CD4-positive, alpha-beta T cell treated with Interleukin-15 for 1 hour (primary cell): ENCODE measurements around the gene POTEG.
"Not testable (repeated sequence)": the region's sequence is repeated elsewhere in the genome, so short reads cannot be mapped to it uniquely, and the experiment has no call there.

Experiments used
- DNase-seq: peaks from one replicate; pipeline ENCODE4 v3.0.0-alpha.2; 2020

POTEG gene

DNA sequence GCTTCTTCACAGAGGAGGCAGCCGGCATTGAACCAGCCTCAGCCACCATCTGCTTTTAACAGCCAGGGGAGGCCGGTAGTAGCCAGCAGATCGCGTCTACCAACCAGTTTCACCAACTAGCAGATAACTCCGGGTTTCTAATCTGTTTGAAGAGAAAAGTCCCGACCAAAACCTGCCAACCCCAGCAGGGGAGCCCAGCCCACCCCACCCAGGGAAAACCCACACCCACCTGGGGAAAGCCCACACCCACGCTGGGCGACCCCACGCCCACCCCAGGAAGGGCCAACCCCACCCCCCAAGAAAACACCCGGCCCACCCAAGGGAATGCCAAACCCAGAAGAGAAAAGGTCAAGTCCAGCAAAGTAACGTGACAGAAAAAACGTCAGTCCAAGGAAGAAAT is at the start of gene POTEG:
POTEG (minus strand) TSS at position 101 of the 400 bp plus-strand sequence; CDS start at position 49, 52 bp downstream.
- DNase-seq: not testable (repeated sequence)

DNA sequence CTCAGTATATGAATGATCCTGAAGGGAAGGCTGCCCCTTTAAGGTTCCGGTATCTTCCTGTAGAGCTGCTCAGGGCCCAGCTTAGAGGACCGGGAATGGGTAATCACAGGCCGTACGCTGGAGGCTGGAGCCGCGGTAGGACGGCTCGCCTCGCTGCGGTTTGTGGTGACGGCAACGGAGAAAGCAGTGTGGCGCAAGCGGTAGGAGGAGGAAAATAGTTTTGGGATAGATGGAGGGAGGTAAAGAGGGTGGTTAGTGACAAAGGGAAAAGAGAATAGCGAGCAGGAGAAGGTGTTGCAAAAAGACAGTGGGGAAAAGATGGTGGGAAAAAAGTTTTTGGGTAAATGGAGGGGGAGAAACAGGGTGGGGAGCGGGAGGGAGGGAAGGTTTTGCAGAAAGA is 48.0 kb upstream of the POTEG start:
- not testable (repeated sequence) for DNase-seq

DNA sequence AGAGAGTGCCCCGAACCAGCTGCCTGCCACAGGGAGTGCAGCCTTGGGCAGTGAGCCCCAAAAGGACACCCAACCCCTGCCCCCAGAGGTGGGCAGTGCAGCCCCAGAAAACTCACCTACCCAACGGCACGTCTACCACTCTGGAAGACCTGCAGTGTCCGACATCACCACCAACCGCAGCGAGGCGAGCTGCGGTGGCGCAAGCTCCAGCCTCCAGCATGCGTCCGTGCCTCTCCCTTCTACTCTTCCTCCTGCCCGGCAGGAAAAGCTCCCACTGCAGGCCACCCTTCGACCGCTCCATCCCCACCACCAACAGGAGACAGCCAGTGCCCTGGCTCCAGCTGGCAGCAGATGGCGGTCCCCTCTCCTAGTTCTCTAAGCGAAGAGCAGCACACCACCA is 47.3 kb upstream of the POTEG start:
- not testable (repeated sequence) for DNase-seq

DNA sequence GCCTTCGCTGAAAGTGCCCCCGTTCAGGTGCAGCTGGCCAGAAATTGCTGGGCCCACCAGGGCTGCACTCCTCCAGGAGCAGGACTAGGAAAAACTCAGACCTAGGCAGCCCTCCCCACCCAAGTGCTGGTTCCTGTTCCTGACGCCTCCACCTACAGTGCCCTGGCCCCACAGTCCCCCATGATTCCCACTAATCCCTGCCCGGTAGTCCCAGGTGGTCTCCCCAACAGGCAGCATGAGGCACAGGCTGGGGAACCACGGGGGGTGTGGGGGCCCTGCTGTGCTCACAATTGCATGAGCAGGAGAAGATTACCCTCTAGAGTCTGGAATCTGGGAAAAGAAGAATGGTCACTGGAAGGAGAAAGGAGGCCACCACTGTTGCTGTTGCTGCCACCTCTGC is 46.4 kb upstream of the POTEG start:
- not testable (repeated sequence) for DNase-seq

DNA sequence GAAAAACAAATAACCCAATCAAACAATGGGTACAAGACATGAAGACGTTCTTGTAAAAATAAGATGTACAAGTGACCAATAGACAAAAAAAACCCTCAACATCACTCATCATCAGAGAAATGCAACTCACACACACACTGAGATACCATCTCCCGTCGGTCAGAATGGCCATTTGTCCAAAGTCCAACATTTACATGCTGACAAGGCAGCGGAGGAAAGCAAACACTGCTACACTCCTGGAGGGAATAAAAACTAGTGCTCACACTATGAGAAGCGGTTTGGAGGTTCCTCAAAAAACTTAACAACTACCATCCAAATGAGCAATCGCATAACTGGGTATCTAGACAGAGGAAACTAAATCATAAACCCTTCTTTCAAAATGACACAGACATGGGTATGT is 11.6 kb upstream of the POTEG start:
- not testable (repeated sequence) for DNase-seq

DNA sequence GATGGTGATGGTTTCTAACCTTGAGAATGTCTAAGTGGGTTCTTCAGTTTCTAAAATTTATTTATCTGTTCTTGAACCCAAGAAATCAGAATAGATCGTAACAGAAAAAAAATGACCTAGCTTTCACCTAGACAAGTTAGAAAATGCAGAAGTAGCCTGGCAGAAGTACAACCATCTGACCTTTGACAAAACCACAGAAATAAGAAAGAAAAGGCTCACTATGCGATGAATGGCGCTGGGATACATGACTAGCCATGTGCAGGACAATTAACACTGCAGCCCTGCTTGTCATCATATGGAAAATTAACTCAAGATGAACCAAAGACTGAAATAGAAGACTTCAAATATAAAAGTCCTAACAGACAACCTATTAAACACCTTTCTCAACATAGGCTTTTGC is 5.7 kb upstream of the POTEG start:
- not testable (repeated sequence) for DNase-seq

DNA sequence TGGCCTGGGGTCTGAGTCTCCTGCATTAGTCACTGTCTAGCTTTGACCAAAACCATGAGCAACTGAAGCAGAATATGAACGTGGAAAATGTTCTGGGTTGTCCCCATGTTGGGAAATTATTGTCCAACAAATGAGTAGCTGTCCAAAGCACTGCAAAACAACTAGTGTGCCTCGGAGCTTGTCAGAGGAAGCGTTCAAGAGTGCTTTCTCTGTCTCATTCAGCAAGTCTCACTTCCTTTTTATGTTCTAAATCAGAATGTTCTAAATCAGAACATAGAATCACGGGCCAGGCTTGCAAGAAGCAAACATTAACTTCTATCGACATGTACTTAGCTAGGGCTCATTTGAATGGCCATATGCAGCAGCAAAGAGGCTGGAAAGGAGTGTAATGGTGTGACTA is 5.1 kb upstream of the POTEG start:
- DNase-seq: not testable (repeated sequence)

DNA sequence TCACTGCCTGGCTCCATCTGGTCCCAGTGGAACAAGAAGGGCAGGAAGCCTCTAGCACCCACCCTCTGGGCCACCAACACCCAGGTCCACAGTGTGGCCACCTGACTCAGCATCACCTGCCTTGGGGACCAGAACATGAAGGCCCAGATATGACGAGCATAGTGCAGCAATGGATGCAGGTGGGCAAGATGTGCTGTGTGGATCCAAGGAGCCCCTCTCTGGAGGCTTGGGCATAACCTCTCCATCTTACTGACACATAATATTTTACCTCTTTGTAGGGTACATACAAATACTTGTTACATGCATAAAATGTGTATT is 2.9 kb upstream of the POTEG start:
- DNase-seq: not testable (repeated sequence)

DNA sequence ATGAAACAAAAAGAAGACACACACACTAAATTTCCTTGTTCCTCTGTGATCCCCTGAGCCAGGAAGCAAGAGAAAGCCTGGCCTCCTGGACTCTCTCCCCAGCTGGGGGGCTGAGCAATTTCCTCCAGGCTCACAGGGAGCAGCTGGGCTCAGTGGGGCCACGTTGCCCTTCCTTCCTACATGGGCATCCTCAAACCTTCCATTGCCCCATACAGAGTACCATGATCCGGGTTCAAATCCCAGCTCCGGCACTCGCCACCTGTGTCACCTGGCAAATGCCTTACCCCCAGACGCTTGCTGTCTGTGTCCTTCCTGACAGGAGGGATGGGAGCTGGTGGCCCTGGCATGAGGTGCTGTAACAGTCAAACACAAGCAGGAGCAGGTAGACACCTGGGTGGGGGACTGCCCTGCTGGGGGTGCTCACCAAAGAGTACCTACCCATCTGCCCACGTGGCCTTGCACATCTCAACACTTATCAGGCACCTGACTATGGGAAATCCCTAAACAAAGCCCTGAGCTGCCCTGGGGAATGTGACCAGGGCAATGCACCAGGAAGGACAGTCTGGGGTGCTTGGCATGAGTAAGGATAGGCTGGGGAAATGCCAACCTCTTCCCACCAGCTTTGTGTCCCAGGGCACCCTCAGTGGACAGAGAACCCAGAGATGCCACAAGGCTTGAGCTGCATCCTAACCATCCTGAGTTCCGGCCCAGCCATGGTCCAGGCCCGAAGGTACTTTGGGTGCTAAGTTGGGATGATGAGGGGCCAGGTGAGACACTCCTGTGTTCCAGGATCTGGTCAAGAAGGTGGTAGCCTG is 2.4 kb upstream of the POTEG start:
- not testable (repeated sequence) for DNase-seq

DNA sequence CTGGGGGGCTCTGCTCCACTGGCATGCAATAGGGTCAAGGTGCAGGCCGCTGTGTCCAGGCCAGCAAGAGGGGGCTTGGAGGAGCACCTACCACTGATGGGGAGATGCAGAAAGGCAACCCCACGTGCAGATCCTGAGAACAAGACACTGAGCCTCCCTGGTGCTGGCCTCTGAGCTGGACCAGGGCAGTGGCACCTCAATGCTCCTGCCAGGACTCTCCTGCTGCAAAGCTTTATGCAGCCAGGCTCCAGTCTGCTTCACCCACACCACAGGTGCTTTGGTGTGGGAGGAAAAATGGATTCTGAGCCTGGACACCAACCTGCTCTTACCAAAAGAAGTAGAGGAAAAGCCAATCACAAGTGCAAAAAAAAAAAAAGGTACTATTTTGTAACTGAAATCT is 1.7 kb upstream of the POTEG start:
- not testable (repeated sequence) for DNase-seq

DNA sequence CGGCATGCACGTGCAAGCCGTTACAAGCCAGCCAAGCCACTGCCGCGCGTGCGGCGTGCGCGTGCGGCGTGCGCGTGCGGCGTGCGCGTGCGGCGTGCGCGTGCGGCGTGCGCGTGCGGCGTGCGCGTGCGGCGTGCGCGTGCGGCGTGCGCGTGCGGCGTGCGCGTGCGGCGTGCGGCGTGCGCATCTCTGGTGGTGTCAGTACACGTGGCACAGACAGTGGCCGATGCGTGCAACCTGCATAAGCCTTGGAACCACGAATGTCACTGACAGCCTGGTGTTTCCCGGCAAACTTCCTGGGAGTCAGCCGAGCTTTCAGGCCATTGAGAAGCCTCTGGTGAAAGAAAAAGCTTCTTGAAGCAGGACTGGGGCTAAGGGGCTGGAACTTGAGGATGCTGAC is 750 bp upstream of the POTEG start:
- not testable (repeated sequence) for DNase-seq

DNA sequence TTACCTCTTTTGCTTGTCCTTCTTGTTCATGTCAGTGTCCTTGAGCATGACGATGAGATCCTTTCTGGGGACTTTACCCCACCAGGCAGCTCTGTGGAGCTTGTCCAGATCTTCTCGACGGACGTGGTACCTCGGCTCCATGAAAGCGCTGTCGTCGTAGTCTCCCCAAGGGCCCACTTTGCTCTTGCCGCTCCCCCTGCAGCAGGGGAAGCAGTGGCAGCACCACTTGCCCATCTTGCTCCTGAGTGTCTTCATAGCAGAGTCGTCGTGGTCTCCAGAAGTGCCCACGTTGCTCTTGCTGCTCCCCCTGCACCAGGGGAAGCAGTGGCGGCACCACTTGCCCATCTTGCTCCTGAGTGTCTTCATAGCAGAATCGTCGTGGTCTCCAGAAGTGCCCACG is 376 bp downstream of the POTEG start:
- not testable (repeated sequence) for DNase-seq

DNA sequence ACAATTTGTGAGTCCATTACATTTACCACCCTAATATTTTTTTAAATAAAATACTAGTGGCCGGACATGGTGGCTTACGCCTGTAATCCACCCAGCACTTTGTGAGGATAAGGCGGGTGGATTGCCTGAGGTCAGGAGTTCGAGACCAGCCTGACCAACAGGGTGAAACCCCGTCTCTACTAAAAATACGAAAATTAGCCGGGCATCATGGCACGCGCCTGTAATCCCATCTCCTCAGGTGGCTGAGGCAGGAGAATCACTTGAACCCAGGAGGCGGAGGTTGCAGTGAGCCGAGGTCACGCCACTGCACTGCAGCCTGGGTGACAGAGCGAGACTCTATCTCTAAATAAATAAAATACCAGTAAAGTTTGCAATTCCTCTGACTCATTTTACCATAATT is 25.6 kb downstream of the POTEG start:
- not testable (repeated sequence) for DNase-seq

DNA sequence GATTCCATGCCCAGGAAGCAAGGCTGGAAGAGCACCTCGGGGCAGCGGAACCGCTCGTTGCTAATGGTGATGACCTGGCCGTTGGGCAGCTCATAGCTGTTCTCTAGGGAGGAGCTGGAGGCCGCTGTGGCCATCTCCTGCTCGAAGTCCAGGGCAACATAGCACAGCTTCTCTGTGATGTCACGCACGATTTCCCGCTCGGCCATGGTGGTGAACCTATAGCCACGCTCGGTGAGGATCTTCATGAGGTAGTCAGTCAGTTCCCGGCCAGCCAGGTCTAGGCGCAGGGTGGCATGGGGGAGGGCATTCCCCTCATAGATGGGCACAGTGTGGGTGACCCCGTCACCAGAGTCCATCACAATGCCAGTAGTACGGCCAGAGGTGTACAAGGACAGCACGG is 32.0 kb downstream of the POTEG start:
- not testable (repeated sequence) for DNase-seq

DNA sequence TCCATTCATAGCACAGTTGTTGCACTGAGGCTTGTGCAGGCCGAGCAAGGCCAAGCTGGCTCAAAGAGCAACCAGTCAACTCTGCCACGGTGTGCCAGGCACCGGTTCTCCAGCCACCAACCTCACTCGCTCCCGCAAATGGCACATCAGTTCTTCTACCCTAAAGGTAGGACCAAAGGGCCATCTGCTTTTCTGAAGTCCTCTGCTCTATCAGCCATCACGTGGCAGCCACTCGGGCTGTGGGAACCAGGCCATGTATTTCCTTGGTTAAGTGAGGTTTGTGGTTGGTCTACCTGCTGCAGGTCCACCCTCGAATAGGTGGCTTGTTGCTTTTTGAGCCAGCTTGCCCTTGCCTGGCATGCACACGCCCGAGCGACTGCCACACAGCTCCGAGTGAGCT is 39.4 kb downstream of the POTEG start:
- DNase-seq: peak; percentile 9

DNA sequence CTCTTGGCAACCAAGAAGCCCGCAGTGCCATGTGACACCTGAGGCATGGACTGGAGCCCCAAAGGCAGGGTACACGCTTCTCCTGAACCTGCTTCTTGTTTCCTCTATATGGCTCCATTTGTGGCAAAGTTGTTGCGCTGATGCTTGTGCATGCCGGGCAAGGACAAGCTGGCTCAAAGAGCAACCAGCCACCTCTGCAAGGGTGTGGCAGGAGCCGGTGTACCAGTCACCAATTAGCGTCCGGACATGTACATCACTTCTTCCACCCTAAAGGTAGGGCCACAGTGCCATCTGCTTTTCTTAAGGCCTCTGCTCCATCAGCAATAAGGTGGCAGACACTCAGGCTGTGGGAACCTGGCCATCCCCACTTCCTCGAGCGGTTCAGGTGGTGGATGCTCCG is 43.9 kb downstream of the POTEG start:
- peak; percentile 28 for DNase-seq

DNA sequence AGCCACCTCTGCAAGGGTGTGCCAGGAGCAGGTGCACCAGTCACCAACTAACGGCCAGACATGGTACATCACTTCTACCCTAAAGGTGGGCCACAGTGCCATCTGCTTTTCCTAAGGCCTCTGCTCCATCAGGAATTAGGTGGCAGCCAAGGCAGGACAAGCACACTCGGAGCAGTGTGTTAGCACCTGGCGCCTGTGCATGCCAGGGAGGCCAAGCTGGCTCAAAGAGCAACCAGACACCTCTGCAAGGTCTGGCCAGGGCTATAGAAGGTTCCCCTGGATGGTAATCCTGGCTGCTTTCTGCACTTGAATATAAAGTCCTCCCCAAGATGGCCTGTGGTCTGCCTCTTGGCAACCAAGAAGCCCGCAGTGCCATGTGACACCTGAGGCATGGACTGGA is 45.4 kb downstream of the POTEG start:
- peak; percentile 16 for DNase-seq

DNA sequence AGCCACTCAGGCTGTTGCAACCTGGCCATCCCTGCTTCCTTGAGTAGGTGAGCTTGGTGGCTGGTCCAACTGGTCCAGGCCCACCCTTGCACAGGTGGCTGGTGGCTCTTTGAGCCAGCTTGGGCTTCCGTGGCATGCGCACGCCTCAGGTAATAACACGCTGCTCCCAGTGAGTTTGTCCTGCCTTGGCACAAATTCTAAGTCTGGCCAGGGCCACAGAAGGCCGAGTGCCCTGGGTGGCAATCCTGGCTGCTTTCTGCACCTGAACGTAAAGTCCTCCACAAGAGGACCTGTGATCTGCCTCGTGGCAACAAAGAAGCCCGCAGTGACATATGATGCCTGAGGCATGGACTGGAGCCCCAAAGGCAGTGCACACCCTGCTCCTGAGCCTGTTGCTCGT is 47.1 kb downstream of the POTEG start:
- DNase-seq: peak; percentile 13

DNA sequence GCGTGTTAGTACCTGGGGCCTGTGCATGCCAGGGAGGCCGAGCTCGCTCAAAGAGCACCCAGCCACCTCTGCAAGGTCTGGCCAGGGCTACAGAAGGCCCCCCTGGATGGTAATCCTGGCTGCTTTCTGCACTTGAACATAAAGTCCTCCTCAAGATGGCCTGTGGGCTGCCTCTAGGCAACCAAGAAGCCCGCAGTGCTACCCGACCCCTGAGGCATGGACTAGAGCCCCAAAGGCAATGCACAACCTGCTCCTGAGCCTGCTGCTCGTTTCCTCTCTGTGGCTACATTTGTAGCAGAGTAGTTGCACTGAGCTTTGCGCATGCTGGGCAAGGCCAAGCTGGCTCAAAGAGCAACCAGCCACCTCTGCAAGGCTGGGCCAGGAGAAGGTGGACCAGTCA is 47.8 kb downstream of the POTEG start:
- peak; percentile 17 for DNase-seq

DNA sequence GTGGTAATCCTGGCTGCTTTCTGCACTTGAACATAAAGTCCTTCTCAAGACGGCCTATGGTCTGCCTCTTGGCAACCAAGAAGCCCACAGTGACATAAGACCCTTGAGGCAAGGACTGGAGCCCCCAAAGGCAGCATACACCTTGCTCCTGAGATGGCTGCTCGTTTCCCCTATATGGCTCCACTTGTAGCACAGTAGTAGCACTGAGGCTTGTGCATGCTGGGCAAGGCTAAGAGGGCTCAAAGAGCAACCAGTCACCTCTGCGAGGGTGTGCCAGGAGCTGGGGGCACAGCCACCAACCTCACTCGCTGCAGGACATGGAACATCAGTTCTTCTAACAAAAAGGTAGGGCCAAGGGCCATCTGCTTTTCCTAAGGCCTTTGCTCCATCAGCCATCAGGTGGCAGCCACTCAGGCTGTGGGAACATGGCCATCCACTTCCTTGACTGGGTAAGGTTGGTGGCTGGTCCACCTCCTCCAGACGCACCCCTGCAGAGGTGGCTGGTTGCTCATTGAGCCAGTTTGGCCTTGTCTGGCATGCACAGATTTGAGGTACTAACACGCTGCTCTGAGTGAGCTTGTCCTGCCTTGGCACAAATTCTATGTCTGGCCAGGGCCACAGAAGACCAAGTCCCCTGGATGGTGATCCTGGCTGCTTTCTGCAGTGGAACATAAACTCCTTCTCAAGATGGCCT is 49.9 kb downstream of the POTEG start:
- peak; percentile 10 for DNase-seq

DNA sequence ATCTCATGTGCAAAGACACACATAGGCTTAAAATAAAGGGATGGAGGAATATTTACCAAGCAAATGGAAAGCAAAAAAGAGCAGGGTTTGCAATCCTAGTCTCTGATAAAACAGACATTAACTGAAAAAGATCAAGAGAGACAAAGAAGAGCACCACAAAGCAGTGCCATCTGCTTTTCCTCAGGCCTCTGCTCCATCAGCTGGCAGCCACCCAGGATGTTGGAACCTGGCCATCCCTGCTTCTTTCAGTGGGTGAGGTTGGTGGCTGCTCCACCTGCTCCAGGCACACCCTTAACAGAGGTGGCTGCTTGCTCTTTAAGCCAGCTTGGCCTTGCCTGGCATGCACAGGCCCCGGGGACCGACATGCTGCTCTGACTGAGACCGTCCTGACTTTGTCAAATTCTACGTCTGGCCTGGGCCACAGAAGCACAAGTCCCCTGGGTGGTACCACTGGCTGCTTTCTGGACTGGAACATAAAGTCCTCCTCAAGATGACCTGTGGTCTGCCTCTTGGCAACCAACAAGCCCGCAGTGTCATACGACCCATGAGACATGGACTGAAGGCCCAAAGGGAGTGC is 51.0 kb downstream of the POTEG start:
- peak; percentile 16 for DNase-seq

DNA sequence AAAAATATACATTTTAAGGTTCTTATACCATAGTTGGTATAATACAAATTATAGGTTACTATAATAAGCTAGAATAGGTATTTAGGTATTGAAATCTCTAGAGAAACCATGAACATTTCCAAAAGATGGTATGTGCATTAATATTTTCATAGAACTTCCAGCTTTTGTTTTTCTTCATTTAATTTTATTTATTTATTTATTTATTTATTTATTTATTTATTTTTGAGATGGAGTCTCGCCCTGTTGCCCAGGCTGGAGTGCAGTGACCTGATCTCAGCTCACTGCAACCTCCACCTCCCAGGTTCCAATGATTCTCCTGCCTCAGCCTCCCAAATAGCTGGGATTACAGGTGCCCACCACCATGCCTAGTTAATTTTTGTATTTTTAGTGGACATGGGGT is 54.0 kb downstream of the POTEG start:
- not testable (repeated sequence) for DNase-seq

DNA sequence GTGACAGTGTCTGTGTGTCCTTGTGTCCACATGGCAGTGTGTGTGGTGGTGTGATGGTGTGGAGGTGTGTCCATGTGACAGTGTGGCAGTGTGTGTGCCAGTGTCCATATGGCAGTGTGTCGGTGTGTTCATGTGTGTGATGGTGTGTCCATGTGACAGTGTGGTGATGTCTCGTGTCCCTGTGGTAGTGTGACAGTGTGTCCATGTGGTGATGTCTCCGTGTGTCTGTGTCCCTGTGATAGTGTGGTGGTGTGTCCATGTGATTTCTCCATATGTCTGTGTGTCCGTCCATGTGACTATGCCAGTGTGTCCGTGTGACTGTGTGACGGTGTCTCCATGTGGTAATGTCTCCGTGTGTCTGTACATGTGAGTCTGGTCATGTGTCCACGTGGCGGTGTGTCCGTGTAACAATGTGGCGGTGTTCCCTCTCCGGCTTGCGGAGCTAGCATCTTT is 59.7 kb downstream of the POTEG start:
- peak; percentile 16 for DNase-seq
